Liver (tissue), 9 donors: ENCODE data around the gene ECSCR. TPM values are rescaled to one million over a fixed set of nuclear protein-coding genes. Genes with fewer than 3 reads are reported as not detected.
"Not testable (repeated sequence)": the region's sequence is repeated elsewhere in the genome, so short reads cannot be mapped to it uniquely, and the experiment has no call there.

Source experiments
- DNase-seq: peaks from one replicate; pipeline ENCODE4 v3.0.0-alpha.2; 2017; ENCODE audit warnings: low spot score
- H3K27ac ChIP-seq, 2 donors: one replicate each; pipeline ENCODE4 v1.7.0; 2013; ENCODE audit warnings: inconsistent platforms in 2 of 2, low read length in 2 of 2, control low read depth in 1 of 2, low read depth in 1 of 2, mild to moderate bottlenecking in 1 of 2
- H3K27me3 ChIP-seq, 4 donors: one replicate each; pipeline versions ENCODE4 v1.6.1 to v1.7.0; 2013; ENCODE audit warnings: low read length in 3 of 4, inconsistent platforms in 1 of 4, mild to moderate bottlenecking in 1 of 4, moderate library complexity in 1 of 4; ENCODE audit not compliant: control insufficient read depth in 4 of 4, insufficient read depth in 4 of 4
- H3K36me3 ChIP-seq, 4 donors: one replicate each; pipeline versions ENCODE4 v1.6.1 to v1.7.0; 2013; ENCODE audit warnings: low read length in 3 of 4, mild to moderate bottlenecking in 3 of 4, low read depth in 1 of 4, moderate library complexity in 1 of 4; ENCODE audit not compliant: control insufficient read depth in 4 of 4, insufficient read depth in 3 of 4
- H3K4me1 ChIP-seq, 4 donors: one replicate each; pipeline versions ENCODE4 v1.6.1 to v1.7.0; 2013; ENCODE audit warnings: low read length in 3 of 4, mild to moderate bottlenecking in 3 of 4, moderate library complexity in 1 of 4; ENCODE audit not compliant: control insufficient read depth in 4 of 4, insufficient read depth in 4 of 4
- H3K4me3 ChIP-seq, 3 donors: one replicate each; pipeline versions ENCODE4 v1.6.1 to v1.7.0; 2013; ENCODE audit warnings: low read length in 3 of 3, control low read depth in 1 of 3, low read depth in 1 of 3, mild to moderate bottlenecking in 1 of 3
- H3K9ac ChIP-seq, 2 donors: one replicate each; pipeline ENCODE4 v1.7.0; 2013; ENCODE audit warnings: low read length in 2 of 2, mild to moderate bottlenecking in 2 of 2, moderate library complexity in 2 of 2, control low read depth in 1 of 2, low read depth in 1 of 2
- H3K9me3 ChIP-seq, 4 donors: one replicate each; pipeline versions ENCODE4 v1.6.1 to v1.7.0; 2013; ENCODE audit warnings: low read length in 3 of 4; ENCODE audit not compliant: control insufficient read depth in 4 of 4
- HNF4A ChIP-seq, 2 donors: conservative IDR thresholded peaks; 2 replicates each; pipeline ENCODE4 v1.6.1; 2016; ENCODE audit warnings: antibody characterized with exemption in 2 of 2, mild to moderate bottlenecking in 2 of 2
- HNF4G ChIP-seq: IDR thresholded peaks from 2 replicates; pipeline ENCODE4 v1.6.1; 2016; ENCODE audit warnings: antibody characterized with exemption
- MAX ChIP-seq: IDR thresholded peaks from 2 replicates; pipeline ENCODE4 v1.6.1; 2016; ENCODE audit warnings: antibody characterized with exemption
- REST ChIP-seq: IDR thresholded peaks from 2 replicates; pipeline ENCODE4 v1.6.1; 2016; ENCODE audit warnings: antibody characterized with exemption, mild to moderate bottlenecking
- RXRA ChIP-seq, 2 donors: IDR thresholded peaks; 2 replicates each; pipeline ENCODE4 v1.6.1; 2017 to 2018; ENCODE audit warnings: antibody characterized with exemption in 2 of 2, mild to moderate bottlenecking in 1 of 2
- YY1 ChIP-seq: IDR thresholded peaks from 2 replicates; pipeline ENCODE4 v1.6.1; 2016; ENCODE audit warnings: antibody characterized with exemption, mild to moderate bottlenecking
- WGBS: extraction: QIAGEN DNeasy Blood & Tissue Kit; methylation state at CpG from one replicate; pipeline ENCODE4 v1.1.7; 2013; 5-methylcytosine and 5-hydroxymethylcytosine counted together
- polyA plus RNA-seq, 2 donors: library from polyadenylated mRNA; stranded (reverse) in 1 of 2; unstranded in 1 of 2; fragments of 200-250 nt in 1 of 2; fragments of >200 nt in 1 of 2; fragmentation: Nextera tagmentation in 1 of 2; extraction: Ambion mirVana in 1 of 2; gene quantifications; one replicate each; pipeline versions ENCODE4 v1.2.1 to v1.2.3, GENCODE V29; 2013 to 2015
- total RNA-seq, 2 donors: library from RNA; depleted of rRNA; stranded (reverse); fragments of >200 nt; gene quantifications; one replicate each; pipeline ENCODE4 v1.2.3, GENCODE V29; 2014
- TF ChIP-seq, protein P1 (sequence below): fragments of 150-350 bp; IDR thresholded peaks from 2 replicates; pipeline ENCODE4 v1.5.1; 2017; ENCODE audit warnings: improper control_type of control experiment, low read depth, low read length; ENCODE audit not compliant: missing input control
- donor health status: healthy.
- donor health status: healthy.
- donor health status: healthy.
- donor health status: healthy.
- donor health status: healthy.

The ECSCR gene
- total and polyA plus RNA-seq, 4 donors: 3.2 to 4.9 (median 3.5) TPM

GRCh38 chr5:139481122-139481533 lies 18.6 kb upstream of the ECSCR start (continued):
- TF ChIP-seq, protein P1, sequence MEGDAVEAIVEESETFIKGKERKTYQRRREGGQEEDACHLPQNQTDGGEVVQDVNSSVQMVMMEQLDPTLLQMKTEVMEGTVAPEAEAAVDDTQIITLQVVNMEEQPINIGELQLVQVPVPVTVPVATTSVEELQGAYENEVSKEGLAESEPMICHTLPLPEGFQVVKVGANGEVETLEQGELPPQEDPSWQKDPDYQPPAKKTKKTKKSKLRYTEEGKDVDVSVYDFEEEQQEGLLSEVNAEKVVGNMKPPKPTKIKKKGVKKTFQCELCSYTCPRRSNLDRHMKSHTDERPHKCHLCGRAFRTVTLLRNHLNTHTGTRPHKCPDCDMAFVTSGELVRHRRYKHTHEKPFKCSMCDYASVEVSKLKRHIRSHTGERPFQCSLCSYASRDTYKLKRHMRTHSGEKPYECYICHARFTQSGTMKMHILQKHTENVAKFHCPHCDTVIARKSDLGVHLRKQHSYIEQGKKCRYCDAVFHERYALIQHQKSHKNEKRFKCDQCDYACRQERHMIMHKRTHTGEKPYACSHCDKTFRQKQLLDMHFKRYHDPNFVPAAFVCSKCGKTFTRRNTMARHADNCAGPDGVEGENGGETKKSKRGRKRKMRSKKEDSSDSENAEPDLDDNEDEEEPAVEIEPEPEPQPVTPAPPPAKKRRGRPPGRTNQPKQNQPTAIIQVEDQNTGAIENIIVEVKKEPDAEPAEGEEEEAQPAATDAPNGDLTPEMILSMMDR: no peak
- TF ChIP-seq HNF4A (conservative IDR thresholded peaks at IDR 0.05) (no peak), REST (no peak), YY1 (no peak), RXRA (IDR thresholded peaks at IDR 0.05) (no peak)

GRCh38 chr5:139479729-139480128 lies 17.2 kb upstream of the ECSCR start:
- H3K4me1 ChIP-seq: peaks cover 0 to 10% (median 0%) of the 10 kb centered on the region in 4 donors
- H3K9me3 ChIP-seq, H3K27me3 ChIP-seq, H3K27ac ChIP-seq, H3K9ac ChIP-seq, DNase-seq, H3K36me3 ChIP-seq, H3K4me3 ChIP-seq: not testable (repeated sequence)
- WGBS: 95% methylated on average over 4 of the region's 4 CpGs

DNA sequence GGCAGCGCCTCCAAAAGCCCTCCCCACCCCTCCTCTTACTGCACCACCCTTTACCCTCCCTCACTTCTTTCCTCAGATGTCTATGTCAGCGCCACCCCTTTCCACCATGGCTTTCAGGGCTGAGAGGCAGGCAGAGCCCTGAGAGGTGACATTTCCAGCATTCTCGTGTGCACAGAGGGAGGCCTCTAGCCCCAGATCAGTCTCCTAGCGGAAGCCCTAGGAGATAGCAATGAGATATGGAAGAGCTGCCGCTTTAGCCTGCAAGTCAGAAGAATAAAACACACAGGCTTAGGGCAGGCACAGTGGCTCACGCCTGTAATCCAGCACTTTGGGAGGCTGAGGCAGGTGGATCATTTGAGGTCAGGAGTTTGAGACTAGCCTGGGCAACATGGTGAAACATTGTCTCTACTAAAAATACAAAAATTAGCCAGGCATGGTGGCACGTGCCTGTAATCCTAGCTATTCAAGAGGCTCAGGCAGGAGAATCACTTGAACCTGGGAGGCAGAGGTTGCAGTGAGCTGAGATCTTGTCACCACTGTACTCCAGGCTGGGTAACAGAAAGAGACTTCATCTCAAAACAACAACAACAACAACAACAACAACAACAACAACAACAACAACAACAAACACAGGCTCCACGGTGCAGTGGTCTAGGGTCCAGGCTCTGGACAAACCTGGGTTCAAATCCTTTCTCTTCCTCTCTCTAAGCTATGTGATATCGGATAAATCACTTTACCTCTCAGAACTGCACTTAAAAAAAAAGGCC lies 16.3 kb upstream of the ECSCR start:
- H3K9ac ChIP-seq, H3K36me3 ChIP-seq, H3K4me3 ChIP-seq, DNase-seq, H3K27ac ChIP-seq, H3K27me3 ChIP-seq, H3K9me3 ChIP-seq: not testable (repeated sequence)
- H3K4me1 ChIP-seq: peaks cover 0 to 10% (median 0%) of the 10 kb centered on the region in 4 donors
- 79% methylated on average over 9 of the region's 9 CpGs for WGBS

DNA sequence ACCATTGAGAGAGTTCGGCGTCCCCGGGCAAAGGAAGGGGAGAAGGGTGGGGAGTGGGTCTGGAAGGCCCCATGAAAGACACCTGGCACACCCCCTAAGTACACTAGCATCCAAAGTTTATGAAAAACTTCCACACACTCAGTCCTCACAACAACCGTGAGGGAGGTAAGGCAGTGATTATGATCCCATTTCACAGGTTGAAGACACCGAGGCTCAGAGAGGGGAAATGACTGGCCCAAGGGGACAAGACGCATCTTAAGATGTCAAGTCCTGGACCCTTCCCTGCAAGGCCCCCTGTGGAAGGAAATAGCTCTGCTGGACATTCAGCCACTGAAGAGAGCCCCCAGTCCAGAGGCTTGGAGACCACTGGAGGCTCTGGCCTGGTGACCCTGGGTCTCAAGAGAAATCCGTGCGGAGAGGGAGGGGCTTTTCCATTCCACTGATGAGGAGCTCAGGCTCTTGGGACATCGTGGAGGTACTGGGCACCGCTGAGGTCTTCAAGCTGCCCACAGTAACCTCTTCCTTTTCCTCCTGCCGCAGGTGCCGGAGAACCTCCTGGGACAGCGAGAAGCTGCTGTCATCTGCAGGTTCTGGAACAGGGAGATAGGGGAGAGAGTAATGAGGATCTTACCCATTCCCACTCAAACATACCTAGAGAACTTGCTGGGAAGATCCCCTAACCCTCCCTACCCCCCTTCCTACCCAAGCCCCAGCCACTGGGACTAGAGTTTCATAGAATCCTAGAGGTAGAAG lies 13.5 kb upstream of the ECSCR start:
- H3K9me3 ChIP-seq: no peaks in the 10 kb centered on the region
- DNase-seq: no peak
- no peak overlapping the region for H3K27ac ChIP-seq
- H3K36me3 ChIP-seq: no peaks in the 10 kb centered on the region
- TF ChIP-seq REST (no peak), MAX (no peak), HNF4G (no peak), RXRA (IDR thresholded peaks at IDR 0.05) (no peak), YY1 (no peak)
- H3K9ac ChIP-seq: no peak overlapping the region
- H3K27me3 ChIP-seq: no peaks in the 10 kb centered on the region
- H3K4me3 ChIP-seq: no peak overlapping the region
- 86% methylated on average over 13 of the region's 13 CpGs for WGBS
- peaks cover 0 to 5% (median 0%) of the 10 kb centered on the region in 4 donors for H3K4me1 ChIP-seq
